Keratinocyte (primary cell): ENCODE measurements around the gene FARP1. TPM values are rescaled to one million over a fixed set of nuclear protein-coding genes. Genes with fewer than 3 reads are reported as not detected.

Experiments used
- DNase-seq: peaks from one replicate; pipeline ENCODE4 v3.0.0-alpha.2; 2011; ENCODE audit warnings: low read depth, missing footprints, low spot score
- FAIRE-seq: peaks from 2 replicates; lab custom pipeline; 2011; peaks lifted over from hg19 to GRCh38; lab: Jason Lieb, UNC
- H2AFZ ChIP-seq: 2 replicates; pipeline ENCODE4 v1.6.0; 2012; ENCODE audit warnings: low read length, control low read depth, inconsistent platforms; ENCODE audit not compliant: control insufficient read depth
- H3K27ac ChIP-seq: 2 replicates; pipeline ENCODE4 v1.5.1; 2011; ENCODE audit warnings: low read length; ENCODE audit not compliant: control insufficient read depth, insufficient read depth
- H3K27me3 ChIP-seq: 3 replicates; pipeline ENCODE4 v1.6.0; 2011; ENCODE audit warnings: low read length; ENCODE audit not compliant: control insufficient read depth, insufficient read depth; ENCODE audit errors: extremely low read depth
- H3K36me3 ChIP-seq, 2 experiments: 2 replicates in 1 of 2; 3 replicates in 1 of 2; pipeline ENCODE4 v1.5.1; 2011; ENCODE audit warnings: low read length in 2 of 2, mild to moderate bottlenecking in 1 of 2; ENCODE audit not compliant: control insufficient read depth in 2 of 2, insufficient read depth in 2 of 2; ENCODE audit errors: extremely low read depth in 1 of 2
- H3K4me1 ChIP-seq: 3 replicates; pipeline ENCODE4 v1.5.1; 2011; ENCODE audit warnings: low read length; ENCODE audit not compliant: control insufficient read depth, insufficient read depth; ENCODE audit errors: extremely low read depth
- H3K4me2 ChIP-seq: 3 replicates; pipeline ENCODE4 v1.6.0; 2011; ENCODE audit warnings: low read depth, low read length; ENCODE audit not compliant: control insufficient read depth, insufficient read depth; ENCODE audit errors: extremely low read depth
- H3K4me3 ChIP-seq, 3 experiments: fragments of 200-600 bp in 1 of 3; sonication (generic) in 1 of 3; 2 replicates in 2 of 3; 3 replicates in 1 of 3; pipeline ENCODE4 v1.5.1; 2011 to 2016; ENCODE audit warnings: low read length in 3 of 3, mild to moderate bottlenecking in 3 of 3, control low read depth in 2 of 3, inconsistent platforms in 1 of 3, low read depth in 1 of 3, mixed read lengths in 1 of 3, mixed run types in 1 of 3, moderate library complexity in 1 of 3; ENCODE audit not compliant: control insufficient read depth in 2 of 3, insufficient read depth in 2 of 3; ENCODE audit errors: extremely low read depth in 1 of 3
- H3K79me2 ChIP-seq: 2 replicates; pipeline ENCODE4 v1.6.0; 2012; ENCODE audit warnings: low read length; ENCODE audit not compliant: control insufficient read depth, insufficient read depth
- H3K9ac ChIP-seq: 3 replicates; pipeline ENCODE4 v1.6.0; 2011; ENCODE audit warnings: low read length; ENCODE audit not compliant: control insufficient read depth, insufficient read depth; ENCODE audit errors: extremely low read depth
- H3K9me1 ChIP-seq: 3 replicates; pipeline ENCODE4 v1.6.0; 2011; ENCODE audit warnings: low read length; ENCODE audit not compliant: control insufficient read depth, insufficient read depth; ENCODE audit errors: extremely low read depth
- H3K9me3 ChIP-seq: 2 replicates; pipeline ENCODE4 v1.5.1; 2012; ENCODE audit warnings: low read depth, low read length; ENCODE audit not compliant: control insufficient read depth
- H4K20me1 ChIP-seq: 3 replicates; pipeline ENCODE4 v1.6.0; 2011; ENCODE audit warnings: low read length; ENCODE audit not compliant: control insufficient read depth, insufficient read depth; ENCODE audit errors: extremely low read depth
- CTCF ChIP-seq, 3 experiments: IDR thresholded peaks in 1 of 3; conservative IDR thresholded peaks in 1 of 3; optimal IDR thresholded peaks in 1 of 3; 2 replicates in 2 of 3; 3 replicates in 1 of 3; pipeline versions ENCODE3 to v1.5.1; 2011; ENCODE audit warnings: low read length in 3 of 3, mild to moderate bottlenecking in 3 of 3, moderate library complexity in 2 of 3, control low read depth in 1 of 3, inconsistent platforms in 1 of 3; ENCODE audit not compliant: insufficient read depth in 2 of 3; ENCODE audit errors: extremely low read depth in 1 of 3
- EZH2 ChIP-seq: IDR thresholded peaks from one replicate; pipeline ENCODE4 v1.6.1; 2012; ENCODE audit warnings: inconsistent platforms, mild to moderate bottlenecking, low read length, moderate library complexity
- dilution Hi-C: fragments of 300-500 bp; cut with MboI; formaldehyde crosslinking; loops from one replicate; pipeline ENCODE4 v1.7.0; 2020; ENCODE audit warnings: low sequenced_read_pairs; ENCODE audit not compliant: extremely low pct_ligation_motif_present
- polyA plus RNA-seq, 5 experiments: library from polyadenylated mRNA; depleted of rRNA in 3 of 5; stranded (reverse) in 3 of 5; stranded (forward) in 1 of 5; unstranded in 1 of 5; fragments of >200 nt; gene quantifications; 1 replicate in 1 of 5; 2 replicates in 3 of 5; 3 replicates in 1 of 5; pipeline versions ENCODE4 v1.2.1 to v1.2.3, GENCODE V29; 2011 to 2012; ENCODE audit warnings: missing spikeins in 2 of 5, low read depth in 1 of 5, low replicate concordance in 1 of 5
- small RNA-seq, 3 experiments: library from RNA; depleted of rRNA; stranded (forward); fragments of <200 nt; gene quantifications; one replicate each; pipeline ENCODE3, GENCODE V24; 2012; ENCODE audit warnings: low read depth in 3 of 3, low replicate concordance in 1 of 3; ENCODE audit not compliant: insufficient read length in 3 of 3

Gene FARP1
- polyA plus RNA-seq, 1 donor (not counting 4 experiments of a cell fraction or from before 2014, with no cell fraction given), result 10.3 TPM

GRCh38 chr13:98504371-98504963, 361.6 kb downstream of the FARP1 start:
- Histone ChIP-seq H3K9me1 (peaks cover 3% of the 10 kb centered on the region), H3K79me2 (peaks cover 98% of the 10 kb centered on the region), H4K20me1 (peaks cover 33% of the 10 kb centered on the region), H2AFZ (no peak overlapping the region), H3K4me2 (no peak overlapping the region), H3K9ac (no peak overlapping the region), H3K27me3 (no peaks in the 10 kb centered on the region), H3K4me1 (peaks cover 27% of the 10 kb centered on the region), H3K36me3 (peaks cover 6 to 18% of the 10 kb centered on the region in 2 experiments), H3K9me3 (no peaks in the 10 kb centered on the region), H3K4me3 (no peak overlapping the region), H3K27ac (no peak overlapping the region)
- TF ChIP-seq EZH2 (no peak), CTCF (optimal IDR thresholded peaks at IDR 0.05 in 1 of 3, IDR thresholded peaks at IDR 0.05 in 1 of 3, conservative IDR thresholded peaks at IDR 0.05 in 1 of 3; ENCODE audit: extremely low read depth in 1 of 3, insufficient read depth in 2 of 3, low read length in 3 of 3) (no peak)
- DNase-seq, result no peak
- dilution Hi-C loops, result no loop called here
- FAIRE-seq, result no peak

Small RNAs within 50 kb of the gene (small RNA-seq; reads per million reads assigned to genes)
- gene MIR3170, result 0 to 0.50 (median 0.33) reads per million in 3 experiments

Other genes starting within 250 kb of the FARP1 start
- 88.1 to 130 TPM (median 115 TPM) in 3 replicates for gene IPO5, start 189.4 kb upstream of the FARP1 start, polyA plus RNA-seq
- gene RNF113B, start 34.2 kb downstream of the FARP1 start, polyA plus RNA-seq, result not detected in 3 replicates